Activated CD8-positive, alpha-beta memory T cell treated with anti-CD3 and anti-CD28 coated beads for 24 hours (primary cell): Measurements from ENCODE around the gene DYRK1A.

Experiments used
- DNase-seq: peaks from one replicate; pipeline ENCODE4 v3.0.0-alpha.2; 2020

DYRK1A gene

DNA sequence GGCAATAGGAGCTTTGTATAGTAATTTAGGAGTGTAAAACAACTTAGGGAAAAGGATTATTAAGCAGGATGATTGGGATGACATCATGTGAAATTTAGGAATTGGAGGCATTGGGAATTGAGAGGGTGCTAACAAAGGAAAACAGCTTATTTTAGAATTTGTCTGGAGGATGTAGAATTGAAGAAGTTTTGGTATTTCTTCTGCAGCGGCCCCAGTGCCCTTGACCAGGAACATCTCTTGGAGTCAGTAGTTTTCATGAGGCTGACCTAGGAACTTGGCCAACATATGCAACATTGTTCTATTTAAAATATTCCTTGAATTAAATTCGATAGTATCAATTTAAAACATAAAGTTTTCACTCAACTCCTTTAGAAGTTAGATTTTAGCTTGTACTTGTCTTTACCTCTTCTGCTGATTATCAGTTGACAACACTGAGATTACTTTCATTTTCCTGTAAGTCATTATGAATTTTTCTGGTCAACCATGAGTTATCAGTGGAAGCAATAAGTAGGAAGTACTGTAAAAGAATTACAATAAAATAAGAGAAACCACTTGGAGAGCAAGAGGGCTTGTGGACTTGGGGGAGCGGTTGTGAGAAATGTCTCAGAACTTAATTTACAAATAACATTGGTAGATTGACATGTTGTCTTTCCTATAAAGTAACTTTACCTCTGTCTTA, 52.8 kb downstream of the DYRK1A start:
- no peak for DNase-seq

DNA sequence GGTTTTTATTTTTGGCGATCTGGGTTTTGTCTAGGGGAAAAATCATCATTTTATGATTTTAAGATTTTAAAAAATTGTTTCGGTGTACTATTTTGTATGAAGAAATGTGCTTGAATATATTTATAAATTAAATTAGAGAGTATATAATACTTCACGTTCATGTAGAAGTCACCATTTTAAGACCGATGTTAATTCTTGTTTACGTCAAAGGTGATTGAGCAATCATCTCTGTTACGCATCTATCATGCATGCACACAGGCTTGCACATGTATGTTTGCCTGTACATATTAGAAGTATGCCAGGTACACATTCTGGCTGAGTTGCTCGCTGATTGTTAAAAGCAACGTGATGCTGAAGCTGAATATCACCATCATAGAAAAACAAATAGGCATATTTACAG, 54.7 kb downstream of the DYRK1A start:
- no peak for DNase-seq

DNA sequence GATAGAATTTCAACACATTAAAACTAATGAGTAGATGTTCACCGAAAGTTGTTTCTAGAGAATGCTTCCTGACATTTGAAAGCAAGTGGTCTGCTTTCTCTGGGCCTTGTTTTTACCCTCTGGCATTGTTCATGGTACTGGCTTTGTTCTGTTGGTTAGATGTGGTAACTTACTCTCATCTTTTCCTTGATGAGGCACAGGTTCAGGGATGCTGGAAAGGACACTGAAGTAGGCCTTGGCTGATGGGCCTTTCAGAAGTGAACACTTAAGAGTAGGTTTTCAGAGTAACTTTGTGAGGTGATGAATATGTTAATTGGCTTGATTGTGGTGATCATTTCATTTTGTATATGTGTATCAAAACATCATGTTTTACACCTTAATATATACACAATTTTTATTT, 55.8 kb downstream of the DYRK1A start:
- no peak for DNase-seq

DNA sequence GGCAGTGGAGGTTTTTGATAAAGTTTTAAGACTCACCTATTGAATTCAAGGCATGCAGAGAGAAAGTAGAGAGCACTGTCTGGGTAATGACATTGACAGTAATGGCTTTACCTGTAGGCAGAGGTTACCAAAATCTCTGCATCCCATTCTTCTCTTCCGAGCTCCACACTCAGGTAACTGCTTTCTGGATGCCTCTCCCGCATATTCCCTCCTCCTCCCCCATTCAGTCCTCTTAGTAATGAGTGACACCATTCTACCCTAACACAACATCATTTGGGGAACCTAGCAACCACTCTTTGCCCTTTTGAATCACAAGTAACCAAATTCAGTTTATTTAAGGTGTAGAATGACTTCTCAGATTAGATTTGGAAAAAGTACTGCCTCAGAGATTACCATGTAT, 56.5 kb downstream of the DYRK1A start:
- DNase-seq = no peak

DNA sequence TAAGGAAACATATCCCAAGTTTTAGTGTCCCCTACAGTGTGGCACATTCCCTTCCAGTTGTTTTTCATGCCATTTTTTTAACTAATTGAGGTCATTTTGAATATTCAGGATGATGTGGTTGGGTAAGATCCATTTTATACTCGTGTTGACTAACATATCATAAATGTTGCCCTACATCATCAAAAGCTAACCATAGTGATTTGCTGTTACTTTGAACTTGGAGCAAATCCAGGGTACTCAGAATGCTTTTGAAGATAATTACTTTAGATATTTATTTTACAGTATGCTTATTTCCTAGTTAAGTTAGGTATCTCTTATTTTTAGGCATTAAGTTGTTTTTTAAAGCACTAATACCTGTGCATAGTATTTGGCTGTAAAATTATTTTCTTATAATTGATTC, 57.8 kb downstream of the DYRK1A start:
- DNase-seq = no peak

DNA sequence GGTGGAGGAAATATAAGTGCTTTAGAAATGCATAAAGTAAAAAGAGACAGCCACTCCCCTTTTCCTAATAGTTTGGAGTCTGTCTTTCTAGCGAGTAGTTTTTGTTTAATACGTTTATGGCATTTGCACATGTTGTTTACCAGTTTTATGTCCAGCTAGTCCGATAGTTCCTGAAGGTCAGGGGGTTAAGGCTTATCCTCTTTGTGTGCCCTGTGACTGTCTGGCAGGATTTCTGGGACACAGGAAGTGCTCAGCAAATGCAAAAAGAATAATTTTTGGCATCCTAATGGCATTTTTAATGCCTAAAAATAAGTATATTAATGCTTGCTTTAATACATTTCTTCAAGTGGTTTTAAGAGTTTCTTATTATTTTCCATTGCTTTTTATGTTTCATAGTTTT, 58.4 kb downstream of the DYRK1A start:
- DNase-seq = no peak

DNA sequence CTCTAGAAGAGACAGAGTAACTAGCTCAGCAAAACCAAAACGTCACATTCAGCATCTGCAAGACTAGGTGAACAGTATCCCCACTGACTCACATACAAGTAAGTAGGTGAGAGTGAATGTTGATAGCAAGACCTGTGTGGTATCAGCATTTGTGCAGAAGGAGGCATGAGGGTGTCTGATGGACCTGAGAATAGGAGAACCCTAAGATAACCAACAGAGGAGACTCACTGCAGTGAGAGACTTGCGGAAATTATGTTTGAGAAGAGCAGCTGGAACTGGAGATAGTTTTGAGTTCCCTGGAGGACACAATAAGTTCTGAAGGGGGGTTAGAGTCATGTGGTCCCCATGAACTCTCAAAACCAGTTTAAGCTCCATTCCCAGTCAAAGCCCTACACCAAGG, 59.1 kb downstream of the DYRK1A start:
- DNase-seq = no peak

DNA sequence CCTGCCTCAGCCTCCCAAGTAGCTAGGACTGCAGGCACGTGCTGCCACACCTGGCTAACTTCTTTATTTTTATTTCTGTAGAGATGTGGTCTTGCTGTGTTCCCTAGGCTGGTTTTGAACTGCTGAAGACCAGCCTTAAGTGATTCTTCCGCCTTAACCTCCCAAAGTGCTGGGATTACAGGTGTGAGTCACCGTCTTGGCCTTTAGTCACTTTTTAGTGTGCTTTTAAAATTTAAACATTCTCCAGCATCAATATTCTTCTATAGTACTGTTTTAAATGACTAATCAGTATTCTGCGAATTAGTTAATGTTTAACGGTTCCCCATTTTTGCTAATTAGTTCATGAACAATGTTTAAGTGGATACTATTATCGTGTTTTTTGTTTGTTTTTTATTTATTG, 60.6 kb downstream of the DYRK1A start:
- no peak for DNase-seq

DNA sequence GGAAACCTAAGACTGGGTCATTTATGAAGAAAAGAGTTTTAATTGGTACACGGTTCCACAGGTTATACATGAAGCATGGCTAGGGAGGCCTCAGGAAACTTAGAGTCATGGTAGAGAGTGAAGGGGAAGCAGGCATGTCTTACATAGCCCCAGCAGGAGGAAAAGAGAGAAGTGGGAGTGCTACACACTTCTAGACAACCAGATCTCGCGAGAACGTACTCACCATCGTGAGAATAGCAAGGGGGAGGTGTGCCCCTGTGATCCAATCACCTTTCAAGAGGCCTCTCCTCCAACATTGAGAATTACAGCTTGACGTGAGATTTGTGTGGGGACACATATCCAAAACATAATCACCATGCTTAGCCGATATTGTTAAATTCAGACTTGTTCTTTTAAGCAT, 62.8 kb downstream of the DYRK1A start:
- no peak for DNase-seq

DNA sequence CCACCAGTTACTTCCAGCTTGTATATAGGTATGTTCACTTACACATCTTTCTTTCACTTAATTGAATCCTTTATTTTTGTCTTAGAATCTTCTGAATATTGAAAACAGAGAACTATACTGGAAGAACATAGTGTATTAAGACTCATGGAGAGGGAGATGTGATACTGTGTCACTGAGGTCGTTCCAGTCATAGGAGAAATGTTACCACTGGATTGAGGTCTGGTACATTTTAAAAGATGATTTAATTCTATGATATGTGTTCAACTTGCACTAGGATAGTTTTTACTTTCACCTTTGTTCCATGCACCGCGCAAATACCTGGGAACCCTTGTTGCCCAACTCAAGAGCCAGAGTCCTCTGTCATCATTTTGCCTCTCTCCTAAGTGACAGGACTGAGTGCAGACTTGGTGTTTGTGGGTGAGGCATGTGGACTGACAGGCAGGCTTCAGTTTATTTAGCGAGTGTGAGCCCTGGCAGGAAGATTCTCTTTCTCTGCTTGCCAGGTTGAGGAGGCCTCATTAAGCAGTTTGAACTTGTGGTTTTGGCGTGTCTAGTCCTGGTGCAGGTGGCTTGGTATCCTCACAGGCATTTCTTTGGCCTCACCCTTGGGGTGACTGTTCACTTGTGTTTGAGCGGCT, 63.7 kb downstream of the DYRK1A start:
- DNase-seq = no peak

DNA sequence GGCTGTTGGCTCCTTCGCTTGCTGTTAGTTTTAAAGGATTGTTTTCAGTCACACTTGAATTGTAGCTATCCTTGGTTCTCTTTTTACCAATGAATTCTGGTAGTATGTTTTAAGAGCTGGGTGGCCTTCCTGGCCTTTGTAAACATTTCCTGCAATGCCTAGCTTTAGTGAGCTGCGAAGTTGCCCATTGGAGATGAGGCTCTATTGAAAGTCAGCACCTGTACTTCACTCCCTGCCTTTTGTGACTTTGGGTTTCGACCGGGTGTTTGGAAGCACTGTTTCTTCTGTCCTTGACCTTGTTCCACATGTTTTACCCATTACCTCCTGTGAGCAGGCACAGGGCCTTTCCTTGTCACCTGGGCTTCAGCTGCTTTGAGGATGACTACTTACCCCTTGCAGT, 64.7 kb downstream of the DYRK1A start:
- DNase-seq = no peak

DNA sequence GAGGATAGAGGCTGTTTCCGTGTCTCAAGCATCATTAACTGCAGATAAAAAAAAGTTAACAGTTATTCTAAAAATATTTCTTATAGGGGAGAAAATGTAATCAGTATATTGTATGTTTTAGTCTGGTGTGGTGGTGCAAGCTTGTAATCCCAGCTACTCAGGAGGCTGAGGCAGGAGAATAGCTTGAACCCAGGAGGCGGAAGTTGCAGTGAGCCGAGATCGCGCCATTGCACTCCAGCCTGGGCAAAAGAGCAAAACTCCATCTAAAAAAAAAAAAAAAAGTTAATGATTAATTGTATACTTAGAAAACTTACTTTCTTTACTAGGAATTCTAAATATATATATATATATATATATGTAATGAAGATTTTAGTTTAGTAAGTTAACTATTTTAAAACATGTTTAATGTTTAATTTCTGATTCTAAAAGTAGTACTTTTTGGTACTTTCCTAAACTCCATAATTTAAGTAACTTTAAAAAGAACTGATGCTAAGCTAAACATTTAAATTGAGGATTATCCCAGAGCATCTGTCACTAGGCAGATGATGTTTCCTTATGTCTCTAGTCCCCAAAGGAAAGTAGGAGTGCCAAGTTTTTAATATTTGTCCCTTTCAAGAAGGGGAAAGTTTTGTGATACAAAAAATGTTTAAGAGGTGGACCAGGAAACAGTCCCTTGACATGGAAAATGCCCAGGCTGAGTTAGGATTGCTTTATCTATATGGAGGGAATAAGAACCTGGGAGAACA, 66.3 kb downstream of the DYRK1A start:
- DNase-seq = no peak

DNA sequence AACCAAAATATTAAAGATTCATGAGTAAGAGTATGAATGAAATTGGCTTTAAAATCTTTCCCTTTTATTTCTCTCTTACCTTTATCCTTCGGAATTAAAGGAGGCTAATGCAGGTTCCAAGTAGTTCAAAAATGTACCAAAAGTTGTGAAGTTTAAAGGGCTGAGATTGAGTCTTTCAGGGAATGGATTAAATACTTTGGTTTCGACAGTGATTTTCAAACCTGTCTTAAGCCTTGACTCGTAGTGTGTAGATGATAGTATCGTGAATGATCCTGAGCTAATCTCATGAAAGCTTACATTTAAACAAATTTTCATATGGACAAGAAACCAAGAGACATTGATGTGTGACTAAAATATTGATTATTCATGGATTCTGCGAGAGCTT, 66.9 kb downstream of the DYRK1A start:
- no peak for DNase-seq

DNA sequence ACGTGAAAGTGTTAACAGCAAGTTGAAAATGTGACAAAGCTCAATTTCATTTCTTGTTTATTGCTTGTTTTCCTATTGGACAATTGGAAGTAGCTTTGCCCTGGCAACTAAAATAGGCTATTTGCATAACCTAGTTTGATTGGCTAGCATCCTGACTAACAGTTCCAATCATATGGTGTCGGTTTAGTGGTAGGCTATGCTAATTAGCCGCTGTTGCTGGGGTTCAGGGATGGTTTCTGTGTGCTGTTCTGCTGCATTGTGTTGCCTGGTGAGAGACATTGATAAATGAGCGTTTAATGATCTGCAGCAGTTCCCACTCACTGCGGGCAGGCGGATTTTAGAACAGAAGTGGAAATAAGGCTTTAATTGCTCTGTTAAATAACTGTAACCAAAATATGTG, 68.5 kb downstream of the DYRK1A start:
- no peak for DNase-seq

DNA sequence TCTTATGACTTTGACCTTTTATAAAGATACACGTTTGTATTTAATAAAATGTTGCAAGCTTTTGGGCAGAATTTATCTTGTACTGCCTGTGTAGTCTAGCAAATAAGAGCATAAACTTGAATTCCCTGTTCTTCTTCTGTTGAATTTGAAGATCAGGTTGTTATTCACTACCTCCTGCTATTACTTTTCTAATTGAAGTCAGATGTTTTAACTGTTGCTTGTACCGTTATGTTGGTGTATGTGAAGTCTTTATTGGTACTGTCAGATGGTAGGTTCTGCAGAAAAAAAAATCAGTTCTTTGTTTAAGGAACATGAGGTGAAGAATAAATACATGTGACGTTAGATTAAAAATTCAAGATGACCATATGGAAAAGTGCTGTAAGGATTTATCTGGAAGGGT, 69.1 kb downstream of the DYRK1A start:
- DNase-seq = no peak

DNA sequence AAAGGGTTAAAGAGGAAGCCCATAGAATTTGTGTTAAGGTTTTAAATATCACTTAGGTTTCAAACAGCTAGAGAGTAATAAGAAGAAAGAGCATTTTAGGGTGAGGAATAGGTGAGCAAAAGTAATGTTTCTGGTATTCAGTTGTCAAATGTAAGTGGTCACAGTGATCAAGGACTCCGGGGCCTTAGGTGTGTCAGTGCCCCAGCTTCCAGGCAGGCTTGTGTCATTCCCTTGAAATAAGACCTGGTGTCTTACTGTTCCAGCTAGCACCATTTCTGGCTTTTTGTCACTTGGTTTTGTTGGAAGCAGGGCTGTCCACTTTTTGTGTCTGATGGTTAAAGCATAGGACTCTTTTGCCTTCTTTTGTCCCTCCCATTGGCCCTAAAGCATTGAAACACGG, 69.6 kb downstream of the DYRK1A start:
- DNase-seq = no peak

DNA sequence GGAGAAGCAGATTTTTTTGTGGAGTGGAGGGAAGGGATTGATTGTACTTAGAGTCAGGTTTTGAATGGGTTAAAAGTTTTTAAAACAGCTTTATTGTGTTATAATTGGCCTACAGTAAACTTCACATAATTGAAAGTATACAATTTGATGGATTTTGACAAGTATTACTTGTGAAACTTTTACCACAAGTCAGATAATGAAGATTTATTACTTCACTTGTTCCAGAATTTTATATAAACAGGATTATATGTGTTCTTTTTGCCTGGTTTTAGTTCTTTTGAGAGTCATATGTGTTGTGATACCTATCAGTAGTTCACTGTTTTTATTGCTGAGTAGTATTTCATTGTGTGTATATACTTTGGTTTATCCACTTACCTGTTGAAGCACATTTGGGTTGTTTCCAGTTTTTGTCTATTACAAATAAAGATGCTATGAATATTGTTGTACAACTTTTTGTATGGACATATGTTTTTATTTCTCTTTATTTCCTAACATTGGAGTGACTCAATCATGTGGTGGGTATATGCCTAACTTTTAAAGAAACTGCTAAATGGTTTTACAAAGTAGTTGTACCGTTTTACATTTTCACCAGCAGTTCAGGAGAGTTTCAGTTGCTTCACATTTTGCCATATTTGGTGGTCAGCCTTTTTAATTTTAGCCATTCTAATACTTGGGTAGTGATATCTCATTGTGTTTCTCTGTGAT, 71.0 kb downstream of the DYRK1A start:
- DNase-seq = no peak

DNA sequence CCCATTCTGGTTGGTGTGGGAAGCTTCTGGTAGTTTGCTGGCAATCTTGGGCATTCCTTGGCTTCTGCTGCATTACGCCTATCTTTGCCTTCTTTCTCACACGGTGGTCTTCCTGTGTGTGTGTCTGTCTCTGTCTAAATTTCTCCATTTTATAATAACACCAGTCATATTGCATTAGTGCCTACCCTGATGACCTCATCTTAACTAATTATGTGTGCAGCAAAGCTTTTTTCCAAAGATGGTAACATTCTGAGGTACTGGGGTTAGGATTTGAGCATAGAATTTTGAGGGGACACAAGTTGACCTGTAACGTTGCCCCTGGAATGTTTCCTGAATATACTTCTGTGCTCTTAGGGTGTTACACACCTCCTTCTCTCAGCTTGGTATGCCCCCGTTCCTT, 77.1 kb downstream of the DYRK1A start:
- no peak for DNase-seq

DNA sequence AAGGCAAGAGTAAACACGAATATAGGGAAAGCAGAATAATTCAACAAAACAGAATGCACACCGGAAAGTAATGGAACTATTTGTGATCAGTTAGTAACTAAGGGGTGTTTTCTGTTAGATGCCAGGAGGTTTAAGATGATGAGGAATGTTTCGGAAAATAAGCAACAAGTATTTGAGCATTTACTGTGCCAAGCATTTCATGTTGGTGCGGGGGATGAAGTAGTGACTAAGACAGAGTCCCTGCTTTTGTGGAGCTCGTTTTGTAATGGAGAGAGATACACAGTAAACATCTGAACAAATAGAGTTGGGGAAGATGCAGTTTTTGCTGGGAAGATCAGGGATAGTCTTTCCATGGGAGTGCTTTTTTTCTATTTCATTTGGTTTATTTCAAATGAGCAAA, 78.7 kb downstream of the DYRK1A start:
- no peak for DNase-seq

DNA sequence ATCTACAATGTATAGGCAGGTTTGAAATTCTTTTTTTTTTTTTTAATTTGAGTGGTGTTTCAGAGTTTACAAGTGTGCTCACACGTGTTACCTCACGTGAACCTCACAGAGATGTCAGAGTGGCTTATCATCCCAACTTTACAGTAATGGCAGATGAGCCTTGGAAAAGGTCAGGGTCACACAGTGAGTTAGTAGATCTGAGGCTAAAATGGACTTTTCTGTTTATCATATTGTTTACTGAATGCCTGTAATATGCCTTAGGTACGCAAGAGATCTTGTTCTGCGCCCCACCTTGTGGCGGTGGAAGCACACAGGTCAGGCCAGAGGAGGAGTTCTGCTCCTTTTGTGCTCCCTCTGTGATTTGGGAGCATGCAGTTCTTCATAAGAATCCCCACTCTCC, 80.0 kb downstream of the DYRK1A start:
- DNase-seq = no peak

DNA sequence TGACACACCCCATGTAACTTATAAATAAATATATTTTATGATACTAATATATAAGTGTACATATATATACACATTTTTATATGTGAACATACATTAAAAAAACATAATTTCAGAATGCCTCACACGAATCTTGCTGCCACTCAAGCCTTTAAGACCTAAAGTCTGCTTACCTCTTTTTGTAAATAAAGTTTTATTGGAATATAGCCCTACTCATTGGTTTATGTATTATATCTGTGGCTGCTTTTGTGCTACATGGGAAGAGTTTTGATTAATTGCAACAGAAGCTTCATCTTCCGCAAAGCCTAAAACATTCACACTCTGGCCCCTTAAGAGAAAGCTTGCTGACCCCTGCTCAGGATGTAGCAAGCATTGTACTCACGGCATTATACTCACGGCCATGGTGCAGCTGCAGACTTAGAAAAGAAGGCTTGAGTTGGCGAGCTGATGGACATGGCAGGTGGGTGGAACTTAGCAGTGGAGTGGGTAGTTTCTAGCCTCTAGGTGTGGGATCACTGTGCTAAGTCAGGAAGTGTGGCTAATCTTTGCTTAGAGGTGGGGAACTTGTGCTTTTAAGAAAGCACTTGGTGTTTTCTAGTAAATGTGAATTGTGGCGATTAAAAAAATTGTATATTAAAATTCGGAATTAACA, 80.8 kb downstream of the DYRK1A start:
- DNase-seq = no peak

DNA sequence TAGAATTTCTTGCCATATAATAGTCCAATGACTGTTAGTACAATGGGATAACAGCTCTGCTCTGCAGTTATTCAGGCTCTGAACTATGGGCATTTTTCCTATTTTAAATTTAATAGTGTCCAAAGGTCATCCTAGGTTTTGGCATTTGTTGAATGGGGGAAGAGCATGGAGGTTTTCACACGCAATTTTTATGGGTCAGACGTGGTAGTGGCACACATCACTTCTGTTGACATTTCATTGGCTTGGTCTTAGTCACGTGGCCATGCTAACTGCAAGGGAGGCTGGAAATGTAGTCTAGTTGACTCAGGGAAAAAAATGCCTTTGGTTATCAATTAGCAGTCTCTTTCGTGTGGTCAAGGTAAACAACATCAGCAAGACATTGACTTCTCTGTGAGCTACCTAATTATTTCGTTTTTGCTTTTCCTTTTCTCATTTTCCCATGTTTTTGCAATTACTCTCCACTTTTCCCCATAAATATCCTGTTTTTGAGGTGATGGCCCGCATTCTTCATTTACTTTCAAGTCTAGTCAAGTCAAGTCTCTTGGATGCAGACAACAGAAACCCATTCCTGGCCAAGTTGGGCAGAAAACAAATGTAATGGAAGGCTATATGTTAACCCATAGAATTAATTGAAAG, 82.8 kb downstream of the DYRK1A start:
- DNase-seq = no peak

DNA sequence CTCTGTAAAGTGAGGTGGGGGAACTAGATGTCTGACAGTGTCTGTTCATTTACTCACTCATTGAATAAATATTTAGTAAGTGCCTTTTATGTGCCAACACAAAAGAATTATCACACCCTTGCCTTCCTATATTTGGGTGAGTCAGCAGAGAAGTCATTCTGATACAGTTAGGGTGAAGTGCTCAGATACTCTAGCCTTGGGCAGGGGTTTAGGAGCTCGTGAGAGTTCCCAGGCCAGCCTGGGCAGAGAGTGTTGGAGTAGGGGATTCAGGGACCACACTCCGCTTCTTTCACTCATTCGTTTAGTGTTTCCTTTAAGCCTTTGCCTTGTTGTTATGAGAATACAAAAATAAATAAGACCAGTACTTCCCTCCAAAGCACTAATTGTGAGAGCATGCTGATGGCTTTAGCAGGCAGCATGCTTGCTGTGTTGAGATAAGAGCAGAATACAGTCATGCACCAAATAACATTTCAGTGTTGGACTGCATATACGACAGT, 83.9 kb downstream of the DYRK1A start:
- DNase-seq = no peak
